ENCODE results near the gene KANK4.

DNA sequence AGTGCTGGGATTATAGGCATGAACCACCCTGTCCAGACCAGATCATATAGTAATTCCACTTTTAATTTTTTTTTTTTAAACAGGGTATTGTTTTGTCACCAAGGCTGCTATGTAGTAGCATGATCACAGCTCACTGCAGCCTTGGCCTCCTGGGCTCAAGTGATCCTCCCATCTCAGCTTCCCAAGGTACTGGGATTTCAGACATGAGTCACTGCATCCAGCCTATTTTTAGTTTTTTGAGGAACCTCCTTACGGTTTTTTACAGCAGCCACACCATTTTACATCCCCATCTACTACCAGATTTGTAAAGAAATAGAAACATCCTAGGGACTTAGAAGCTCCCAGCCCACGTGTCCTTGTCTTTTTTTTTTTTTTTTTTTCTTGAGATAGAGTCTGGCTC, 100.6 kb downstream of the KANK4 start:
- TF ChIP-seq, protein P1, sequence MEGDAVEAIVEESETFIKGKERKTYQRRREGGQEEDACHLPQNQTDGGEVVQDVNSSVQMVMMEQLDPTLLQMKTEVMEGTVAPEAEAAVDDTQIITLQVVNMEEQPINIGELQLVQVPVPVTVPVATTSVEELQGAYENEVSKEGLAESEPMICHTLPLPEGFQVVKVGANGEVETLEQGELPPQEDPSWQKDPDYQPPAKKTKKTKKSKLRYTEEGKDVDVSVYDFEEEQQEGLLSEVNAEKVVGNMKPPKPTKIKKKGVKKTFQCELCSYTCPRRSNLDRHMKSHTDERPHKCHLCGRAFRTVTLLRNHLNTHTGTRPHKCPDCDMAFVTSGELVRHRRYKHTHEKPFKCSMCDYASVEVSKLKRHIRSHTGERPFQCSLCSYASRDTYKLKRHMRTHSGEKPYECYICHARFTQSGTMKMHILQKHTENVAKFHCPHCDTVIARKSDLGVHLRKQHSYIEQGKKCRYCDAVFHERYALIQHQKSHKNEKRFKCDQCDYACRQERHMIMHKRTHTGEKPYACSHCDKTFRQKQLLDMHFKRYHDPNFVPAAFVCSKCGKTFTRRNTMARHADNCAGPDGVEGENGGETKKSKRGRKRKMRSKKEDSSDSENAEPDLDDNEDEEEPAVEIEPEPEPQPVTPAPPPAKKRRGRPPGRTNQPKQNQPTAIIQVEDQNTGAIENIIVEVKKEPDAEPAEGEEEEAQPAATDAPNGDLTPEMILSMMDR (IDR thresholded peaks at IDR 0.05; ENCODE audit: low read depth, low read length) = no peak
- TF ChIP-seq POLR2A (IDR thresholded peaks at IDR 0.05; ENCODE audit: extremely low read depth, insufficient read length) = no peak
- TF ChIP-seq MAX (IDR thresholded peaks at IDR 0.05; ENCODE audit: low read depth, low read length) = no peak
- no peak for TF ChIP-seq MYC (IDR thresholded peaks at IDR 0.05; ENCODE audit: low read depth, low read length)
